SU-DHL-6 (cell line): ENCODE results near the gene FDX1.

Experiments used
- EZH2phosphoT487 ChIP-seq: fragments of 200-600 bp; sonication (generic), shearing (Covaris generic); conservative IDR thresholded peaks from 2 replicates; pipeline ENCODE4 v1.6.1; 2018; ENCODE audit warnings: mild to moderate bottlenecking, antibody characterized with exemption, low read length, moderate library complexity, mixed read lengths
- TF ChIP-seq, protein P1 (sequence below): fragments of 200-600 bp; sonication (generic); IDR thresholded peaks from one replicate; pipeline ENCODE4 v1.5.1; 2017; ENCODE audit warnings: antibody characterized with exemption, mild to moderate bottlenecking, low read length, moderate library complexity; ENCODE audit not compliant: insufficient read depth, poor library complexity, severe bottlenecking

- TF ChIP-seq, protein P1, sequence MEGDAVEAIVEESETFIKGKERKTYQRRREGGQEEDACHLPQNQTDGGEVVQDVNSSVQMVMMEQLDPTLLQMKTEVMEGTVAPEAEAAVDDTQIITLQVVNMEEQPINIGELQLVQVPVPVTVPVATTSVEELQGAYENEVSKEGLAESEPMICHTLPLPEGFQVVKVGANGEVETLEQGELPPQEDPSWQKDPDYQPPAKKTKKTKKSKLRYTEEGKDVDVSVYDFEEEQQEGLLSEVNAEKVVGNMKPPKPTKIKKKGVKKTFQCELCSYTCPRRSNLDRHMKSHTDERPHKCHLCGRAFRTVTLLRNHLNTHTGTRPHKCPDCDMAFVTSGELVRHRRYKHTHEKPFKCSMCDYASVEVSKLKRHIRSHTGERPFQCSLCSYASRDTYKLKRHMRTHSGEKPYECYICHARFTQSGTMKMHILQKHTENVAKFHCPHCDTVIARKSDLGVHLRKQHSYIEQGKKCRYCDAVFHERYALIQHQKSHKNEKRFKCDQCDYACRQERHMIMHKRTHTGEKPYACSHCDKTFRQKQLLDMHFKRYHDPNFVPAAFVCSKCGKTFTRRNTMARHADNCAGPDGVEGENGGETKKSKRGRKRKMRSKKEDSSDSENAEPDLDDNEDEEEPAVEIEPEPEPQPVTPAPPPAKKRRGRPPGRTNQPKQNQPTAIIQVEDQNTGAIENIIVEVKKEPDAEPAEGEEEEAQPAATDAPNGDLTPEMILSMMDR = no peak
- no peak for TF ChIP-seq EZH2phosphoT487
Observed at GRCh38 chr11:110463153-110463552, 33.4 kb downstream of the FDX1 start.
